Epithelial cell of proximal tubule (primary cell): ENCODE measurements around the gene SRM. TPM values are rescaled to one million over a fixed set of nuclear protein-coding genes. Genes with fewer than 3 reads are reported as not detected.
"Not testable (repeated sequence)": the region's sequence is repeated elsewhere in the genome, so short reads cannot be mapped to it uniquely, and the experiment has no call there.

Source experiments
- DNase-seq: peaks from one replicate; pipeline ENCODE4 v3.0.0-alpha.2; 2011; ENCODE audit warnings: low read depth
- H3K4me3 ChIP-seq: 2 replicates; pipeline ENCODE4 v1.5.1; 2011; ENCODE audit warnings: low read depth, mild to moderate bottlenecking, low read length
- CTCF ChIP-seq: conservative IDR thresholded peaks from 2 replicates; pipeline ENCODE4 v1.5.1; 2012; ENCODE audit warnings: low read depth, mild to moderate bottlenecking, low read length
- total RNA-seq: library from RNA; depleted of rRNA; stranded (reverse); fragments of >200 nt; gene quantifications from 2 replicates; pipeline ENCODE4 v1.2.3, GENCODE V29; 2015

The SRM gene
- total RNA-seq, 1 donor from 2014 or later: 78.0 TPM

GRCh38 chr1:11051781-11052511 lies 7.9 kb downstream of the SRM start:
- H3K4me3 ChIP-seq: no peak overlapping the region
- no peak for TF ChIP-seq CTCF
- DNase-seq: no peak

DNA sequence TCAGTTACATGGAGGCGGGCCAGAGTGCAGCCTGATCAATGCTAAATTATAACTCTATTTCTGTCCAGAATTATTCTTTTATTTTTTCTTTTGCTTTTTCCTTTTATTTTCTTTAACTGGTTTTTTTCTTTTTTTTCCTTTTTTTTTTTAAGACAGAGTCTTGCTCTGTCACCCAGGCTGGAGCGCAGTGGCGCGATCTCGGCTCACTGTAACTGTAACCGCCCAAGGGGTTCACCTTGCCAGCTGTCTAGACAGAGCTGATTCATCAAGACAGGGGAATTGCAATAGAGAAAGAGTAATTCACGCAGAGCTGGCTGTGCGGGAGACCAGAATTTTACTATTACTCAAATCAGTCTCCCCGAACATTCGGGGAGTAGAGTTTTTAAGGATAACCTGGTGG lies 8.7 kb downstream of the SRM start:
- H3K4me3 ChIP-seq, DNase-seq: not testable (repeated sequence)

DNA sequence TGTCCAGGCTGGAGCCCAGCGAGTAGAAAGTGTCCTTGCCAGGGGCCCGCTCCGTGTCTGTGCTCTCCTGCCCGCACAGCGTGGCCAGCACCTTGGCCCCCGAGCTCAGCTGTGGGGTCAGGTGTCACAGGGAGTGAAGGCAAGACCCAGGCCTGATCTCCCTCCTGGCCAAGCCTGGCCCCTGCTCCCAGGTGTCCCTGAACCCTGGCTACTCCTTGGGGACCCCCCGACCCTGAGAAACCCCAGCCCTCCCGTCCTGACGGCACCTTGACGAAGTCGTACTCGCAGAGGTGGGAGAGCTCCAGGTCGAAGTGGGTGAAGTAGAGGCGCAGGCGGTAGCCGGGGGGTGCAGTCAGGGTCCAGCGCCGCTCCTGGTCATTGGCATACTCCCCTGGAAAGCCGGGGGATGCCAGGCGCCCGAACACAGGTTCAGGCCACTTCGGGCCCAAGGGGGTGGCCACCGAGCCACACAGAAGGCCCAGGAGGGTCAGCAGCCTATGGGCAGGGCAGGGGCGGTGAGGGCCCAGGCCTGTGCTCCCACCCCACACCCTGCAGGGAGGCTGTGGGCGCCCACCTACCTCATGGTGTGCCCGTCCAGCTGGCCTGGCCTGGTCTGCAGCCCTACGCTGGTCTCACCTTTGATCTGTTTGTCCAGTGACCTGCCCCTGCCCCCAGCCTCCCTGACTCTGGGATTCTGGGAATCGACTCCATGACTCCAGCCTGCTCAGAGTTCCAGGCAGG lies 13.0 kb downstream of the SRM start, which contains the start of gene MASP2:
Gene MASP2, minus strand, starts transcription at position 615 of the 741 bp plus-strand sequence. Its CDS starts 32 bp downstream, at position 583.
- DNase-seq: no peak
- TF ChIP-seq CTCF: no peak
- H3K4me3 ChIP-seq: no peak within 1 kb of the TSS

- no peak for TF ChIP-seq CTCF
- no peak for DNase-seq
- no peak overlapping the region for H3K4me3 ChIP-seq
Measured at GRCh38 chr1:11046270-11046566, 13.6 kb downstream of the SRM start.

GRCh38 chr1:11045428-11046269 lies 14.2 kb downstream of the SRM start:
- no peak for DNase-seq
- H3K4me3 ChIP-seq: no peak overlapping the region
- TF ChIP-seq CTCF: no peak

GRCh38 chr1:11044849-11045427 lies 14.9 kb downstream of the SRM start:
- no peak for TF ChIP-seq CTCF

More at GRCh38 chr1:11044849-11045427, 14.9 kb downstream of the SRM start:
- no peak for DNase-seq
- H3K4me3 ChIP-seq: no peak overlapping the region
